Lower leg skin (tissue), 4 donors: ENCODE results near the gene OS9. TPM values are rescaled to one million over a fixed set of nuclear protein-coding genes. Genes with fewer than 3 reads are reported as not detected.

Source experiments
- DNase-seq, 2 donors: peaks; one replicate each; pipeline ENCODE4 v3.0.0-alpha.2; 2019; ENCODE audit warnings: low spot score in 2 of 2
- H3K4me3 ChIP-seq: fragments of 200-600 bp; sonication (generic); 2 replicates; pipeline ENCODE4 v1.5.1; 2017; ENCODE audit warnings: mild to moderate bottlenecking, low read depth; ENCODE audit not compliant: poor library complexity, severe bottlenecking
- POLR2A ChIP-seq, 2 donors: fragments of 450-650 bp; IDR thresholded peaks; one replicate each; pipeline ENCODE4 v1.6.1; 2016 to 2017; ENCODE audit warnings: antibody characterized with exemption in 2 of 2, mild to moderate bottlenecking in 1 of 2, moderate library complexity in 1 of 2
- WGBS, 2 donors: methylation state at CpG; one replicate each; pipeline ENCODE4 v1.1.5; 2018; 5-methylcytosine and 5-hydroxymethylcytosine counted together
- intact Hi-C: fragments of 100-400 bp; cut with DNase I; formaldehyde crosslinking; loops from one replicate; pipeline ENCODE4 v1.15.0; 2023; ENCODE audit warnings: low total_unique reads
- total RNA-seq, 4 donors: library from RNA; depleted of rRNA; stranded (reverse); fragments of >200 nt; gene quantifications; one replicate each; pipeline ENCODE4 v1.1.0, GENCODE V29; 2016
- TF ChIP-seq, protein P1 (sequence below), 3 donors: fragments of 450-650 bp; IDR thresholded peaks; one replicate each; pipeline ENCODE4 v1.5.1; 2016; ENCODE audit warnings: antibody characterized with exemption in 3 of 3, mild to moderate bottlenecking in 3 of 3, moderate library complexity in 2 of 3

OS9 gene
- total RNA-seq, 4 donors from 2014 or later: 195 to 265 (median 205) TPM

DNA sequence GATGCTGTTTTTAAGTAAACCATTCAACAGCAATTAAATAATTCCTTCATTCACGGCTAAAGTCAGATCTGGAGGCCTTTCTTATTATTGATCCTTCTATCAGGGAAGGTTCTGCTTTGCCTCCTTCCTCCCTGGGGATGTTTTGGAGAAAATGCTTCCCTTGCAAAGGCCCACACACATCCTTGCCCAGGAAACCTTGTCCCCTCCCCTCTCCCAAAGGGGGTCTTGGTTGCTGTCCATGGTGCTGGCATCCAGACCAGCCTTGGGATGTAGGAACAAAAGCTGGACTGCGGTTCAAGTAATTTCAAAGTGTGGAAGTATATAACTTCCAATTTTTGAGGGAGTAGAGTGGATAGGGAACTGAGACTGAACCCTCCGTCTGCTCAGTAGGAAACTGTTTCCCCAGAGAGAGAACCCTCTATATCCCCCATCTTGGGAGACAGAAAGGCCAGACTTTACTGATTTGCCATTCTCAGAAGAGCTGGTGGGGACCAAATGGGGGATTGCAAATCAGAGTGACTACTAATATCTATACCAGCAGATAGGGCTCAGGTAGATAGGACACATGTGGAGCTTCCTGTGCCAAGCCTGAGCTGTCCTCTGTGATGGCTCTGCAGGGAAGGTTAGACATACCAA lies 66.5 kb downstream of the OS9 start:
- intact Hi-C loops: no loop called here
- no peak overlapping the region for H3K4me3 ChIP-seq
- TF ChIP-seq POLR2A (IDR thresholded peaks at IDR 0.05): no peak
- TF ChIP-seq, protein P1, sequence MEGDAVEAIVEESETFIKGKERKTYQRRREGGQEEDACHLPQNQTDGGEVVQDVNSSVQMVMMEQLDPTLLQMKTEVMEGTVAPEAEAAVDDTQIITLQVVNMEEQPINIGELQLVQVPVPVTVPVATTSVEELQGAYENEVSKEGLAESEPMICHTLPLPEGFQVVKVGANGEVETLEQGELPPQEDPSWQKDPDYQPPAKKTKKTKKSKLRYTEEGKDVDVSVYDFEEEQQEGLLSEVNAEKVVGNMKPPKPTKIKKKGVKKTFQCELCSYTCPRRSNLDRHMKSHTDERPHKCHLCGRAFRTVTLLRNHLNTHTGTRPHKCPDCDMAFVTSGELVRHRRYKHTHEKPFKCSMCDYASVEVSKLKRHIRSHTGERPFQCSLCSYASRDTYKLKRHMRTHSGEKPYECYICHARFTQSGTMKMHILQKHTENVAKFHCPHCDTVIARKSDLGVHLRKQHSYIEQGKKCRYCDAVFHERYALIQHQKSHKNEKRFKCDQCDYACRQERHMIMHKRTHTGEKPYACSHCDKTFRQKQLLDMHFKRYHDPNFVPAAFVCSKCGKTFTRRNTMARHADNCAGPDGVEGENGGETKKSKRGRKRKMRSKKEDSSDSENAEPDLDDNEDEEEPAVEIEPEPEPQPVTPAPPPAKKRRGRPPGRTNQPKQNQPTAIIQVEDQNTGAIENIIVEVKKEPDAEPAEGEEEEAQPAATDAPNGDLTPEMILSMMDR (IDR thresholded peaks at IDR 0.05): no peak
- WGBS, 2 donors: 91 to 94% methylated on average over 3 of the region's 3 CpGs
- DNase-seq: no peak

DNA sequence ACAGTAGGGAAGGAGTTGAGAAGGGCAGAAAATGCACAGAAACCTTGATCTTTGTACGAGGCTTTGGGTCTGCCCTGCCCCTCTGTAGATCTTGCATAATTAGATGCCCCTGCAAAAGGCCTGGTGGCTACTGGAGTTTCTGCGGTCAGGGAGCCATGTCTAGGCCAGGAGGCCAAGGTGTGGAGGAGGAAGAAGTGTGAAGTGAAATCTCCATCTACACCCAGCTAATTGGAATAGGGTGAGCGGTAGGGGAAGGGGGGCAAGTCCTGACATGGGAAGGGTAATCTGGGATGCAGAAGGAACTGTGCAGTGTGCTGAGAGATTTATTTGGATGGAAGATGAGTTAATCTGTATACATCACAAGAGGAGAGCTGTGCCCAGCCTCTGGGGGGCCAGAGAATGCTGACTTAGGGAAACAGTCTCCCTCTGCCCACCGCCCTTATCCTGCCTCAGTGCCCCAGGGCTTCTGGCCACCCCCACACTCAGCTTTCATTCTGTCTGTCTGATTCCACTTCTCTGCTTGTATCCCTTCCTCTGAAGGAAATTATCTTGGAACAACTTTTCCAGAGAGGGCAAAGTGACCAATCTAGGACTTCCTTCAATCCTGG lies 67.6 kb downstream of the OS9 start:
- intact Hi-C loops: no loop called here
- DNase-seq: no peak
- no peak for TF ChIP-seq POLR2A (IDR thresholded peaks at IDR 0.05)
- TF ChIP-seq, protein P1 (IDR thresholded peaks at IDR 0.05): no peak
- no peak overlapping the region for H3K4me3 ChIP-seq
- WGBS, 2 donors: 89 to 91% methylated on average over 4 of the region's 4 CpGs

DNA sequence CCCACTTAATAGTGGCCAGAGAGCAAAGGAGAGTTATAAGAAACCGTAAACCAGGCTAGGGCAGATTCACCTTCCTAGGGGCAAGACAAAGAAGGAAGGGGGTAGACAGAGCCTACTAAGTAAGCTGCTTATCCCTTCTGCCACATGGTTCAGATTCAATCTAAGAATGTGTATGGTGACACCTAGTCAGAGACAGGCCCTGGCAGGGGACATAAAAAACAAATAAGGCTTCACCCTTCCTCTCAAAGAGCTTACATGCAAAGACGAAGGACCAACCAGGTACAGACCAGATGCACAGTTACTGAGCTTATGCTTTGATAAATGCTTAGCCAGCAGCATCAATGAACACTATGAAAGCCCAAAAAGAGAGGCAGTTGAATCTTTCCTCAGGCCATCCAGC lies 68.5 kb downstream of the OS9 start:
- no peak for DNase-seq
- TF ChIP-seq POLR2A (IDR thresholded peaks at IDR 0.05): no peak
- TF ChIP-seq, protein P1 (IDR thresholded peaks at IDR 0.05): no peak
- intact Hi-C loops: no loop called here
- H3K4me3 ChIP-seq: no peak overlapping the region
- 92 to 98% methylated on average over 2 of the region's 2 CpGs for whole genome bisulfite sequencing, 2 donors

DNA sequence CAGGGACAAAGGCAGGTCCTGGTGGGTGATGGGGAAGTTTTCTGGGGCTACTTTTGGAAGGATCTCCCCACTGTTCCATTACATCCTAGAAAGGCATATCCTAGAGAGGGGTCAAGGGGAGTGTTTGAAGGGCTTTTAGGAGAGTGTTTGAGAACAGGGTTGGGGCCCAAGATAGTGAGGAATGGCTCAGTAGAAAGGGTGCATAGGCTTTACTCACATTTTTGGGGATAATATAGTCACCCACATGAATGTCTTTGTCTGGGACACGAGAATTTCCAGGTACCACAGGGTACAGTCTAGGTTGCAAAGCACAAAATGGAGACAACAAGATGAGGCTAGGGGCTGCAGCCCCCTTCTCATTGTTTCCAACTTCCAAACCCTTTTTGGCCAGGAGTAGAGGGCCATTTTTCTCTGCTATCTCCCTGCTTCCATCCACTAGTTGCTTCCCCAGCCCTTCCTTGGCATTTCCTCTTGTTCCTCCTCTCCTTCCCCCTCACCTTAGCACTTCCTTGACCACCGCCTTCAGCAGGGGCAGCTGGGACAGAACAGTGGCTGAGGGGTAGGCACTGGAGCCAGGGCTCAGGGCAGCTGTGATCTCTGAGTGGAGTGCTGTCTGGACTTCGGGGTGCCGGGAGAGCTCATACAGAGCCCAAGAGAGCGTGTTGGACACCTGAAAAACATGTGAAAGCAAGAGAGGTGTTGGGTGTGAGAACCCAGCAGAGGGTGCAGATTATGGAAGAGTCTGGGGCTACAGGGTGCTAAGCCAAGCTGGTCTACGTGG lies 70.1 kb downstream of the OS9 start:
- no peak overlapping the region for H3K4me3 ChIP-seq
- intact Hi-C loops: no loop called here
- TF ChIP-seq, protein P1 (IDR thresholded peaks at IDR 0.05): no peak
- TF ChIP-seq POLR2A (IDR thresholded peaks at IDR 0.05): no peak
- 83 to 89% methylated on average over 6 of the region's 6 CpGs for WGBS, 2 donors
- no peak for DNase-seq

DNA sequence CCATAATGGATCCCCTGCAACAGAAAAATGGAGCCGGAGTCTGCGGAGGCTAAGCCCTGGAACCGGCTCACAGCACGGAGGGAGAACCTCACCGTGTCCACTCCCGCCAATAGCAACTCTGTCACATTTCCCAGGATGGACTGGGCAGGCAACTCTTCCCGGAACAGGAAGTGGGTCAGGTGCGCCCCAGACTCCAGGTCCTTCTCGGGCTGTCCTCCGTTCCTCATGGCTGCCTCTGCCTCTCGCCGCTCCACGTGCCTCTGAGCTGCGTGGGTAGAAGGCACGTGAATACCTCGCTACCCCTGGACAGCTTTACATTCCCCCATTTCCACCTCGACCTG lies 70.7 kb downstream of the OS9 start:
- TF ChIP-seq POLR2A (IDR thresholded peaks at IDR 0.05): no peak
- TF ChIP-seq, protein P1 (IDR thresholded peaks at IDR 0.05): no peak
- 19 to 20% methylated on average over 17 of the region's 17 CpGs for WGBS, 2 donors
- no peak for DNase-seq
- H3K4me3 ChIP-seq: peak overlapping the region; percentile 11
- intact Hi-C loops: no loop called here
